Gastrocnemius medialis (tissue), 4 donors: ENCODE results near the gene BDH2.

Experiments used
- POLR2A ChIP-seq, 2 donors: fragments of 450-650 bp; IDR thresholded peaks; one replicate each; pipeline ENCODE4 v1.6.1; 2017; ENCODE audit warnings: antibody characterized with exemption in 2 of 2, mild to moderate bottlenecking in 2 of 2, moderate library complexity in 2 of 2
- TF ChIP-seq, protein P1 (sequence below), 5 experiments: fragments of 450-650 bp in 3 of 5; fragments of 200-600 bp in 2 of 5; sonication (generic) in 2 of 5; IDR thresholded peaks in 4 of 5; conservative IDR thresholded peaks in 1 of 5; 1 replicate in 4 of 5; 2 replicates in 1 of 5; pipeline ENCODE4 v1.5.1; 2016 to 2019; ENCODE audit warnings: antibody characterized with exemption in 5 of 5, mild to moderate bottlenecking in 3 of 5, moderate library complexity in 3 of 5

DNA sequence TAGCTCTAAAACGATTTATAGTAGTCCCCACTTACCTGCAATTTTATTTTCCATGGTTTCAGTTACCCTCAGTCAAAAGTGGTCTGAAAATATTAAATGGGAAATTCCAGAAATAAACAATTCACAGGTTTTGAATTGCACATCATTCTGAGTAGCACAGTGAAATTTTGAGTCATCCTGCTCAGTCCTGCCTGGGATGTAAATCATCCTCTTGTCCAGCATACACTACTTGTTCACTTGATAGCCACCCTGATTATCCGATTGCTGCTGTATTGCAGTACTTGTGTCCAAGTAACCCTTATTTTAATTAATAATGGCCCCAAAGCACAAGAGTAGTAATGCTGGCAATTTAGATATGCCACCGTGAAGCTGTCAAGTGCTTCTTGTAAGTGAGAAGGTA is 23.5 kb upstream of the BDH2 start:
- TF ChIP-seq, protein P1, sequence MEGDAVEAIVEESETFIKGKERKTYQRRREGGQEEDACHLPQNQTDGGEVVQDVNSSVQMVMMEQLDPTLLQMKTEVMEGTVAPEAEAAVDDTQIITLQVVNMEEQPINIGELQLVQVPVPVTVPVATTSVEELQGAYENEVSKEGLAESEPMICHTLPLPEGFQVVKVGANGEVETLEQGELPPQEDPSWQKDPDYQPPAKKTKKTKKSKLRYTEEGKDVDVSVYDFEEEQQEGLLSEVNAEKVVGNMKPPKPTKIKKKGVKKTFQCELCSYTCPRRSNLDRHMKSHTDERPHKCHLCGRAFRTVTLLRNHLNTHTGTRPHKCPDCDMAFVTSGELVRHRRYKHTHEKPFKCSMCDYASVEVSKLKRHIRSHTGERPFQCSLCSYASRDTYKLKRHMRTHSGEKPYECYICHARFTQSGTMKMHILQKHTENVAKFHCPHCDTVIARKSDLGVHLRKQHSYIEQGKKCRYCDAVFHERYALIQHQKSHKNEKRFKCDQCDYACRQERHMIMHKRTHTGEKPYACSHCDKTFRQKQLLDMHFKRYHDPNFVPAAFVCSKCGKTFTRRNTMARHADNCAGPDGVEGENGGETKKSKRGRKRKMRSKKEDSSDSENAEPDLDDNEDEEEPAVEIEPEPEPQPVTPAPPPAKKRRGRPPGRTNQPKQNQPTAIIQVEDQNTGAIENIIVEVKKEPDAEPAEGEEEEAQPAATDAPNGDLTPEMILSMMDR (IDR thresholded peaks at IDR 0.05 in 4 of 5, conservative IDR thresholded peaks at IDR 0.05 in 1 of 5): no peak
- TF ChIP-seq POLR2A (IDR thresholded peaks at IDR 0.05): no peak
